HG02973 (cell line): ENCODE results near the gene EFNA4.

Experiments used
- ATAC-seq: cut with Tn5 transposase; IDR thresholded peaks from one replicate; pipeline ENCODE4 v1.9.1; 2021; ENCODE audit warnings: moderate library complexity; ENCODE audit not compliant: unreplicated experiment

Gene EFNA4, protein sequence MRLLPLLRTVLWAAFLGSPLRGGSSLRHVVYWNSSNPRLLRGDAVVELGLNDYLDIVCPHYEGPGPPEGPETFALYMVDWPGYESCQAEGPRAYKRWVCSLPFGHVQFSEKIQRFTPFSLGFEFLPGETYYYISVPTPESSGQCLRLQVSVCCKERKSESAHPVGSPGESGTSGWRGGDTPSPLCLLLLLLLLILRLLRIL

DNA sequence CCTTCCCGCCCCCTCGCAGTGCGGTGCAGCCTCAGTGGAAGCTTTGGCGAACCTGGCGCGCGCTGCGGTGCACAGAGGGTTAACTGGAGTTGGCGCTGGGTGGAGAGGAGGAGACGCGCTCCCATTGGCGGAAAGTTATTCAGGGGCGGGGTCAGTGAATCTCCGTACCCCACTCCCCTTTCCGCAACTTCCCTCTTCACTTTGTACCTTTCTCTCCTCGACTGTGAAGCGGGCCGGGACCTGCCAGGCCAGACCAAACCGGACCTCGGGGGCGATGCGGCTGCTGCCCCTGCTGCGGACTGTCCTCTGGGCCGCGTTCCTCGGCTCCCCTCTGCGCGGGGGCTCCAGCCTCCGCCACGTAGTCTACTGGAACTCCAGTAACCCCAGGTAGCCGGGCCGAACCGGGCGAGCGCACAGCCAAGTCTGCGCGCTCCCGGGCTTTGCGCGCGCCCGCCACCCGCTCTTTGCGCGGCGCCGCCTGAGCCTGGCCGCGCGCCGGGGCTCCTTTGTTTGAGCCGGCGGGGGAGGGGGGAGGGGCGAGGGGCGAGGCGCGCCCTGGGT lies at the start of gene EFNA4:
EFNA4 (plus strand) TSS at position 191 of the 561 bp plus-strand sequence; CDS start at position 275, 84 bp downstream.
- peak; percentile 60 for ATAC-seq

DNA sequence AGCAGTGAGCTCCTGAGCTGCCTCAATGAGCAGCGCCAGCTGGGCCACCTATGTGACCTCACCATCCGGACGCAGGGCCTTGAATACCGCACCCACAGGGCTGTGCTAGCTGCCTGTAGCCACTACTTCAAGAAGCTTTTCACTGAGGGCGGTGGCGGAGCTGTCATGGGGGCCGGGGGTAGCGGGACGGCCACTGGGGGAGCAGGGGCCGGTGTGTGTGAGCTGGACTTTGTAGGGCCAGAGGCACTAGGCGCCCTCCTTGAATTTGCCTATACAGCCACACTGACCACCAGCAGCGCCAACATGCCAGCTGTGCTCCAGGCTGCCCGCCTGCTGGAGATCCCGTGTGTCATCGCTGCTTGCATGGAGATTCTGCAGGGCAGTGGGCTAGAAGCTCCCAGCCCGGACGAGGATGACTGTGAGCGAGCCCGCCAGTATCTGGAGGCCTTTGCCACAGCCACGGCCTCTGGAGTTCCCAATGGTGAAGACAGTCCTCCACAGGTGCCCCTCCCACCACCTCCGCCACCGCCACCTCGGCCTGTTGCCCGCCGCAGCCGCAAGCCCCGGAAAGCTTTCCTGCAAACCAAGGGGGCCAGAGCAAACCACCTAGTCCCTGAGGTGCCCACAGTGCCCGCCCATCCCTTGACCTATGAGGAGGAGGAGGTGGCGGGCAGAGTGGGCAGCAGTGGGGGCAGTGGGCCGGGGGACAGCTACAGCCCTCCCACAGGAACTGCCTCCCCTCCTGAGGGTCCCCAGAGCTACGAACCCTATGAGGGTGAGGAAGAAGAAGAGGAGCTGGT lies 48.6 kb upstream of the EFNA4 start:
- no peak for ATAC-seq

DNA sequence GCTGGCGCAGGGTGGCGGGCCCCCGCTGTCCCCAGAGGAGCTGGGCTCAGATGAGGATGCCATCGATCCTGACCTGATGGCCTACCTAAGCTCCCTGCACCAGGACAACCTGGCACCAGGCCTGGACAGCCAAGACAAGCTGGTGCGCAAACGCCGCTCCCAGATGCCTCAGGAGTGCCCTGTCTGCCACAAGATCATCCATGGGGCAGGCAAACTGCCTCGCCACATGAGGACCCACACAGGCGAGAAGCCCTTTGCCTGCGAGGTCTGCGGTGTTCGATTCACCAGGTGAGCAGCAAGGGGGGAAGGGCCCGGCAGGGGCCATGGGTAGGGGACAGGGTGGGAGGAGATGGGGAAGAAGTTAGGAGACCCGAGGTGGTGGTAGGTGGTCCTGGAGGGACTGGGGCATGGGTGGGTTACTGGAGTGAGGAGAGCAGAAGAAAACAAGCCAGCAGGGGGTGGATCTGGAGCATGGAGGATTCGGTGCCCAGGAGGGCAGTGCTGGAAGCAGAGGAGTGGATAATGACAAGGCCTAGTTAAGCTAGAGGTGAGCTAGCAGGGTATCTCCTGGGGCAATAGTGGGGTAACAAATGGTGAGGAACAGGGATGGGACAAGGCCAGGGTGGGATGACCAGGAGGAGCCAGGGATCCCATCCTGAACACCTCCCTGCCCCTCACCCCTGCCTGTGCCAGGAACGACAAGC lies 47.9 kb upstream of the EFNA4 start:
- no peak for ATAC-seq

DNA sequence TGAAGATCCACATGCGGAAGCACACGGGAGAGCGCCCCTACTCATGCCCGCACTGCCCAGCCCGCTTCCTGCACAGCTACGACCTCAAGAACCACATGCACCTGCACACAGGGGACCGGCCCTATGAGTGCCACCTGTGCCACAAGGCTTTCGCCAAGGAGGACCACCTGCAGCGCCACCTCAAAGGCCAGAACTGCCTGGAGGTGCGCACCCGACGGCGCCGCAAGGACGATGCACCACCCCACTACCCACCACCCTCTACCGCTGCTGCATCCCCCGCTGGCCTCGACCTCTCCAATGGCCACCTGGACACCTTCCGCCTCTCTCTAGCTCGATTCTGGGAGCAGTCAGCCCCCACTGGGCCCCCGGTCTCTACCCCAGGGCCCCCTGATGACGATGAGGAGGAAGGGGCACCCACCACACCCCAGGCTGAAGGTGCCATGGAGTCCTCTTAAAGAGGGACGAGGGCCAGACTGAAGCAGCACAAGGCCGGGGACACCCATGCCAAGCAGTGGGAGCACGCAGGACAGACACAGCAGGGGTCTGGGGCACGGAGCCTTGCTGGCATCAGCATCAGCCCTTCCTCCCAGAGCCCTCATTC lies 47.2 kb upstream of the EFNA4 start:
- no peak for ATAC-seq

DNA sequence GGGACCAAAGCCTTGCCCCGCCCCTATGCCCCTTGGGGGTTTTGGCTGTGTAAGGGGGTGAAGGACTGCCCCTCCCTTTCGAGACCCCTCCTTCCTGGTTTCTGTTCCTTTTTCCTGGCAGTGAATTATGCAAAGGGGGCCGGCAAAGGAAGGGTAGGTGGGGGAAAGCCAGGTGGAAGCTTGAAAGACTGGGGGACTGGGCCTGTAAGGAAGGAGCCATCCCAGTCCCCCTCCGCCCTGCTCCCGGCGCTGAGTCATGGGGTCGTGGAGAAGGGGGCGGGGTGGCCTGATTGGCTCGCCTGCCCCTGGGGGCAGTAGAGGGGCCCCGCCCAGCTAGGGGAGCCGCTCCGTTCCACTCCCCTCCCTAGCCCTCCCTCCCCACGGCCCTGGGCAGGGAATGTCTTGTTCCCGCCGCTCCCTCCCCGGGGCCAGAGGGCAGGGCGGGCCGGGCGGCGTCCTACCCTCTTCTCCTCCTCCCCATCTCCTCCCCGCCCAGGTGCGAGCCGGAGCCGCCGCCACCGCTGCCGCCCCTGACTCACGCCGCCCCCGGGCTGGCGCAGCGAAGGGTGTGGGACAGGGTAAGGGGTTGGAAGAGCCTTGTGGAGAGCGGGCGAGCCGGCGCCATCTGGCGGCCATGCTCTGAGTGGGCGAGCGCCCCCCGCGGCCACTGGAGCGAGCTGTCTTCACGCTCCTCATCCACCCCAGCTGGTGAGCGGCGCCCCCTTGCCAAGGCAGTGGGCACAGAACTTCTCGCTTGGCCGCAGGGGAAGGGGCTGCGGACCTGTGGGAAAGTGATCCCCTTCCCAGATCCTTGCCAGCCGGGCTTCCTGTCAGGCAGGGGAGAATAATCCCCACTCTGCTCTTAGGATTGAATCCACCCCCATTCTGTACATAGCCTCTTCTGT lies 46.2 kb upstream of the EFNA4 start:
- ATAC-seq, result peak; percentile 58

DNA sequence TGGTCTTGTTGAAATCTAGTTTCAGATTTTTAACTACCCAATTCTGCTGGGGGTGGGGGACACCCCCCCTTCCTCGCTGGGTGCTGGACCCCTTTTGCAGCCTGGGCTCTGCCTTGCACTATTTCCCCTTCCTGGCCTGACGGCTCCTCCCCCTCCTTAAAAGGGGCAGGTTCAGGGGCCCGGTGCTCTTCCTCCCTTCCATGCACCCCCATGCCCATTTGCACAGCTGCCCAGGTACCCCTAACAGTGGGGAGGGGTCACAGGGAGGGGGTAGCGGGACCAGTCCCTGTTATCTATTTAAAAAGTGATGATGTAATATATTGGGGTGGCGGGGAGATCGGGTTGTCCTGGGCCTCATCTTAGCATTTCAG lies 45.6 kb upstream of the EFNA4 start:
- peak; percentile 8 for ATAC-seq

DNA sequence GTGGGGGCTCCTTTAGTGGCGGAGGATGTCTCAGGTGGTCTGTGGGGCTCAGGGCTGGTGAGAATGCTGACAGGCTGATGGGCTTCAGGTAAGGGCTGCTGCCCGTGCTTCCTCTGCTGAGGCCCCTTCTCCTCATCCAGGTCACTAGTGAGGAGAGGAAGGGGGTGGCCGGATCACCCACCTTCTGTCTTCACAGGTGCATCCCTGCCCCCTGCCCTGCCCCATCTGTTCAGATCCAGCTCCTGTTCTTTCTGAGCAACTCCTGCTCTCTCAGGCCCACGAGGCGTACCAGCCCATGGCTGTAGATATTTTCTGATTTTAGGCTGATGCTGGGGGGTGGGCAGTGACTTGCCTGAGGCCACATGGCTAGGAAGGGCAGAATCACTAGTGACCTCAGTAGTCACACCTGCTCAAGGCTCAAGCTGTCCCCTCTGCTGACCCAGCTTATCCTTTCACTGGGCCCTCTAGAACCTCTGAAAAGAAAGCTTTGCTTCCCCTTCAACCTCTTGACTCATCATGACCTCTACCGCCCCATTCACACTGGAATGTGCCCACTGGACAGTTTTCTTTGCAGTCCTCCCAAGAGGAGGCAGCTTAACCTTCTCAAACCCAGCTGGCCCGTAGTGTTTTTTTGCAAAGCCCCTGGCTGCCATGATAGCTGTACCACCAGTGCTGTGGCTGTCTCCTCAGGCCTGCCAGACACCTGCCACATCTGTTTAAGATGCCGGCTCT lies 44.8 kb upstream of the EFNA4 start:
- no peak for ATAC-seq

DNA sequence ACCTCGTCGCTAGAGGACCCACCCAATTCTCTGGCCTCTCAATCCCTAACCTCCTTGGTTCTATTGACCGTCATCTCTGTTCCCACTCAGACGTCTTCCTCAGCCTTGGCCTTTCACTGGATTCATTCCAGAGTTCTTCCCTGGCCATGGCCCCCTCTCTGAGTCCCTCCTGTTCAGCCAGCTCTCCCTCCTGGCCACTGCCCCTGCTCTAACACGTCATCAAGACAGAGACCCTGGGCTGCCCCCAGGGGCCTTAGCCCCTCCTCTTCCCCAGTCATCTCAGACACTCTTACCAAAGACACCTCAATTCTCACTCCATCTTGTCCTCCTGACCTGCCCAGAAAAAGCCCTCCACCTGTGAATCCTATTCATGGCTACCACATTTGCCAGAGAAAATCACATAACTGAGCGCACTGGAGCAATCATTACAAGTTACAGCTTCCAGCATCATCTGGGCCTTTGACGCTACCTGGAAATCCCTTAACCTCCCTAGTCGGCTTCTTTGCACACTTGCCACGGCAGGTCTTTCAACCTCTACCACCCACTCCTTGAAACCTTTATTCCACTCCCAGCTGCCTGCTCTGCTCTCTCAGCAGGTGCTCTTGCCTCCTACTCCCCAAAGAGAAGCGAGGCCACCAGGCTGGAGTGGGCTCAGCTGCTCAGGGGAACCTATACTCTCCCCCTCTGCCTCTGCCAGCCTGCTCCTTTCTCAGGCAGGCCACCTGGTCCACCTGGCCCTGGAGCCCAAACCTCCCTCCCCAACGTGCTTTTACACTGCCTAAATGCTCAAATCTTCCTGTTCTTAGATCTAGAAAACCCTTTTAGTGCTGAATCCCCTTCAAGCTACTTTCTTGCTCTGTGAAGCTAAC lies 43.9 kb upstream of the EFNA4 start:
- ATAC-seq, result no peak

DNA sequence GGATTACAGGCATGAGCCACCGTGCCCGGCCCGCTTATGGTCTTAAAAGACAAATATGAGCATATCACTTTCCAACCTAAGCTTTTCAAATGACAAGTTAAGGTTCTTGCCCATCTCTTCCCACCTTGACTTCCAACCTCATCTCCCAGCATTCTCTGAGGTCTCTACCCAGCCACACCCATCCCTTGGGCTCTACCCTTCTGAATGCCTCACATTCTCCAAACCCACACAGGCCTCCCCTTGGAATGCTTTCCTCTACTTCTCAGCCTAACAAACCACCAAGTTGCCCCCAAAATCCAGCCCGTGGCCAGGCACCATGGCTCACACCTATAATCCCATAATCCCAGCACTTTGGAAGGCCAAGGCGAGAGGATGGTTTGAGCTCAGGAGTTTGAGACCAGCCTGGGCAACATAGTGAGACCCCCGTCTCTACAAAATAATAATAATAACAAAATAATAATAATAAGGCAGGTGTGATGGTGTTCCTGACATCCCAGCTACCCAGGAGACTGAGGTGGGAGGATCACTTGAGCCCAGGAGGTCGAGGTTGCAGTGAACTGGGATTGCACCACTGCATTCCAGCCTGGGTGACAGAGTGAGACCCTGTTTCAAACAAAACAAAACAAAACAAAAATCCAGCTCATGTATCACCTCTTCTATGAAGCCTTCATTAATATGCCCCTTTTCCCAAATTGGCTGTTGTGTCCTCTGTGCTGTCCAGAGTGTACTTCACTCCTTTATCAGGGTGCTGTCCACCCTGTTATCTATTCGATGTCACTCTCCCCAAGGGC lies 41.2 kb upstream of the EFNA4 start:
- no peak for ATAC-seq

DNA sequence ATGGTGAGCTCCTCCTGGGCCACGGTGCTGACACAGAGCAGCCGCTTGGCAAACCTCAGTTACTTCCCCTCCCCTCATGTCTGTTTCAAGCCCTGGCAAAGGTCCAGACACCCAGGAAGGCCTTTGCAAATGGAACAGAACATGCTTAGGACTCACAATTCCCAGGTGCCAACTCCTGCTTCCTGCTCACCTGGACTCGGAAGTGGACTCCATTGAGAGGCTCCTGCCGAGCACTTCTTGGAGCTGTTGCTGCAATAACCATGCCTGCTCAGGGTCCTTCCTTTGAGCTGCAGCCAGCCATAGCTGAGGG lies 40.7 kb upstream of the EFNA4 start:
- no peak for ATAC-seq

DNA sequence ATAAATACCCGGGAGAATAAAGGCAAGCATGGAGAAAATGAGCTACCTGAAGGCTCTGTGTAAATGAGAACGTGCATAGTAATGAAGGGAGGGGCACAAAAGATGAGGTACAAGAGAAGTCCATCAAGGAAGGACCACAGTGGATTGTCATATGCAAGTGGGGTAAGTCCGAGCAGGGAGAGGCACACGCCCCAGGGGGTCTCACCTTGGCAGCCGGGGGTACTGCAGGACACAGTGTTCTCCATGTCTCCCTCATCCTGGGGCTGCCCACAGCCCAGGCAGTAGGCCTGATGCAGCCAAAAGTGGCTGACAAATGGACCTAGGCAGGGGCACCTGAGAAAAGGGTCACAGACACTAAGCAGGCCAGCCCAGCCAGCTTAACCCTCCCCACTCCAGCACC lies 39.9 kb upstream of the EFNA4 start:
- ATAC-seq, result no peak

DNA sequence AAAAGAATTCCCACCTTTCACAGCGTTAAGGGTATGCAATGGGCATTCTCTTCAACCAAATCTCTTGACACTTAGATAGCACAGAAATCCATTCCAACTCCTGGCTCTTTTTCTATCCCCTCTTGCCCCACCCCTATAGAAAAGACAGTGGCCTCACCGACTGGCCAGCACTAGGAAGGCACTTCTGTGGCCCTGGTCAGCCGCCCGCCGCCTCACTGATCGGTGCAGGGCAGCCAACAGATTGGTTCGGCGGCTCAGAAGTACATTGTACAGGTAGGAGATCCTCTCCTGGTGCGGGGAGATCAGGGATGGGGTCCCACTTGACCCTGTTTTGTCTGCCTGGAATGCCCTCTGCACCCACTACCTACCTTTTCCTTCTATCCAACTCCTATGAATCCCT lies 39.2 kb upstream of the EFNA4 start:
- ATAC-seq, result no peak

DNA sequence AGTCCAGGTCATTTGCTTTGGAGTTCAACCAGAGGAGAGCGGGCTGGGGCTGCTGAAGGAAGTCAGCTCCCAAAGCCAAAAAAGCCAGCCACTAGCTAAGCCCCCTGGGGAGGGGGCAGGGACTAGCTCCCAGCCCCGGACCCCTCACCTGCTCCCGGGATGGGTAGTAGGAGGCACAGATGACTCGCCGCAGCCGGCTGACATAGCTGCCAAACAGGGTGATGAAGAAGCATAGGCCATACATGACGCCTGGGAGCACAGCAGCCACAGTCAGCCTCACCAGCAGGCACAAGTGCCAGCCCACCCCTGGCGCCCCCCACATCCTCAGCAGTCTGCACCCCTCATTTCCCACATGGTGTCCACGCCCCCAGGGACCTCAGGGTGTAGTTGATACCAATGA lies 37.4 kb upstream of the EFNA4 start:
- ATAC-seq, result no peak

DNA sequence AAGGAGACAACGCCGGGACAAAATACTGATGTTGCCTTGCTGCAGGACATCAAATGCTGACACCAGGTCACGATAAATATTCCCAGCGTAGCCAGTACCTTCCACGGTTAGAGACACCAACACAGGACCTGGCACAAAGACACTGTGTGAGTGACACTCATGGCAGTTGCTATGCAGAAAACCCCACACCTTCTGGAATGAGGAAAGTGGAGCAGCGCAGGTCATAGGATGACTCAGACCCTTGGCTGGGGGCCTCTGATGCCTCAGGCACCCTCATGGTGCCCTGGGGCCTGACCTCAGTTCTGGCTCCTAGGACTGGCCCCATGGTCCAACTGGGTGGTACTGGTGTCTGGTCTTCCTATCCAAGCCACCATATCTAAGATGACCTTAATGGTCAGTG lies 37.0 kb upstream of the EFNA4 start:
- ATAC-seq, result no peak

DNA sequence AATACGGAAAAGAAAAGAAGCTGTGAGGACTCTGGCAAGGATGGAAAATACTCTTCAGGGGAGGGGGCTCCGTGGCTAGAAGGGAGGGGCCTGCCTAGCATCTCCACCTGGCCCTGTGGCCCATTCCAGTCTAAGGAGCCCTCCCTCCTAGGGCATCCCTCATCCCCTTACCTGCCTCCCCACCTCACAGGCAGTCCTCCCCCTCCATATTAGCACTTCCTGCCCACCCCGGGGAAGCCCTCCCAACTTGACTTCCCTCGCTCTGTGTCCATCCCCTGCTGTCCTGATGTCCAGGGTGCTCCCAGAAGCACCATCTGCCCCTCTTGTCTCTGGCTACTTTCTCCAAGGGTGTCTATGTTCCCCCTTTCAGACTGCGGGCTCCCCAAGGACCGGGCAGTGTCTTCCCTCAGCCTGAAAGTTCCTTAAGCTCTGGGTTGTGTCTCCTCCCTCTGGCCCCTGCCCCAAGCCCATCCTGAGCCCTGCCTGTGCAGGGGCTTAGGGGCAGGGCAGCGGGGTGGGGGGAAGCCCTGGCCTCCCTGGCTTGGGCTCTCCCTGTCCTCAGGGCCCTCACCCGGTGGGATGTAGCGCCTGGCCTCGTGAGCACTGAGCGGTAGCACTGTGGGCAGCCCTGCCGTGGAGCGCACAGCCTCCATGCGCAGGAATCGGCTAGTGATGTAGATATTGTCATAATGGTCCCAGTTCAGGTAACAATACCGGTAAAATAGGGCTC lies 33.9 kb upstream of the EFNA4 start:
- no peak for ATAC-seq

DNA sequence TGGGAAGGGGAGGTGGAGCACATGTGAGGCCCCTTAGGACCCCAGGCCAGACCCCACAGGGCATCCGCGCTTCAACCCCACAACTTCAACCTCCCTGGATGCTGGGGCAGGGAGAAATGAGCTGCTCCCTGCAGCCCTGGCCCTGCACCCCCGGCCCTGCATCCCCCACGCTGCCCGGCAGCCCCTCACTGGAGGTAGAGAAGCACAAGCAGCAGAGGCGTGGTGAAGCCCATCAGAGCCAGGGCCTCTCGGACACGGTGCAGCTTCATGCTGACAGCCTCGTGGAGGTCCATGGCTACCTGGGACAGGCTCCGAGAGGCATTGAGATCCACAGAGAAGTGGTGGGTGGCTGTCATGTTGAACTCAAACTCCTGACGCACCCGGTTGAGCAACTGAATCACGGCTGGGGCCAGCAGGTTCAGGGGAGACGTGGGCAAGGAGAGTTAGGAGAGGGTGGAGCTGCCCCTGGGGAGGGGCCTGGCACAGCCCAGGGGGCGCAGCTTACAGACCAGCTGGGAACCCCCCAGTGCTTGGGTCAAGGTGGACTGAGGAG lies 33.2 kb upstream of the EFNA4 start:
- no peak for ATAC-seq

DNA sequence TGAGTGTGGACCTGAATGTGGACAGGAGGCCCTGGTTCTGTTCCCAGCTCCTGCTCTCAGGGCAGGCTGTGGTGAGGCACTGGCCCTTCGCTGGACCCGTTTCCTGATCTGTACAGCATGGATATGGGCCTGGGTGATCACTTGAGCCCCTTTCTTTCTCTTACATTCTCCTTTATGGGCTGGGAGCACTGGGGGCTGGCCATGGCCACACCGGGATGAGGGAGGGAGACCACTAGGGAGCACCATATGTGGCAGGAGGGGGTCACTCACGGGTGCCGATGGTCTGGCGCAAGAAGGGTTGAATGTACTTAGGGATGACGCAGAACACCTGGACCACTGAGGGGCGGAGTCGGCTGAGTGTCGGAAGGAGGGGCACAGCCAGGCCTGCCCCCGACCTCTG lies 32.6 kb upstream of the EFNA4 start:
- ATAC-seq, result no peak
